Measurements from ENCODE around the gene ERGIC3. TPM values are rescaled to one million over a fixed set of nuclear protein-coding genes. Genes with fewer than 3 reads are reported as not detected.

ERGIC3 gene
- total RNA-seq, 4 donors from 2014 or later: 129 to 200 (median 163) TPM

DNA sequence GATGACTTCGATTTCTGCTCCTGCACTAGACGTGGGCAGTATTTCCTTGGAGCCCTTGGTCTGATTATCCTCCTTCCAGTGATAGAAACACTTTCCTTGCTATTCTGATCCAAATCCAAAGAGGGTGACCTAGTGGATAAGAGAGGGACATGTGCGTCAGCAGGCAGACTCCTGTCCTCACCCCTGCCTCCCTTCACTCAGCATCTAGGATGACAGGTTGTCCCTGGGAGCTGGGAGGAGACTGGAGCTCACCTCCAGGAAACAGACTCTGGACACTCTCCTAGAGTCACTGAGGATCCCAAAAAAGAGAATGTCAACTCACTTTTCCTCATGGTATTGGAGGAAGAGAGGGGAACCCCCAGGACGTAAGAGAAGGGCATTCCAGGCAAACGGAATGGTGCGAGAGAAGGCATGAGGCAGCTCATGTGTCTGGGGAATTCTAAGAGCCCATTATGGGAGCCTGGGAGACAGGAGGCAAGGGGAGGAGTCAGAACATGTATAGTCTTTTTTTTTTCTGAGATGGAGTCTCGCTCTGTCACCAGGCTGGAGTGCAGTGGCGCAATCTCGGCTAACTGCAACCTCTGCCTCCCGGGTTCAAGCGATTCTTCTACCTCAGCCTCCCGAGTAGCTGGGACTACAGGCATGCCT, 14.6 kb upstream of the ERGIC3 start:
- no peaks in the 10 kb centered on the region for H3K4me1 ChIP-seq
- no peak overlapping the region for H3K27ac ChIP-seq
- no peaks in the 10 kb centered on the region for H3K27me3 ChIP-seq
- ATAC-seq: no peak
- TF ChIP-seq, protein P1, sequence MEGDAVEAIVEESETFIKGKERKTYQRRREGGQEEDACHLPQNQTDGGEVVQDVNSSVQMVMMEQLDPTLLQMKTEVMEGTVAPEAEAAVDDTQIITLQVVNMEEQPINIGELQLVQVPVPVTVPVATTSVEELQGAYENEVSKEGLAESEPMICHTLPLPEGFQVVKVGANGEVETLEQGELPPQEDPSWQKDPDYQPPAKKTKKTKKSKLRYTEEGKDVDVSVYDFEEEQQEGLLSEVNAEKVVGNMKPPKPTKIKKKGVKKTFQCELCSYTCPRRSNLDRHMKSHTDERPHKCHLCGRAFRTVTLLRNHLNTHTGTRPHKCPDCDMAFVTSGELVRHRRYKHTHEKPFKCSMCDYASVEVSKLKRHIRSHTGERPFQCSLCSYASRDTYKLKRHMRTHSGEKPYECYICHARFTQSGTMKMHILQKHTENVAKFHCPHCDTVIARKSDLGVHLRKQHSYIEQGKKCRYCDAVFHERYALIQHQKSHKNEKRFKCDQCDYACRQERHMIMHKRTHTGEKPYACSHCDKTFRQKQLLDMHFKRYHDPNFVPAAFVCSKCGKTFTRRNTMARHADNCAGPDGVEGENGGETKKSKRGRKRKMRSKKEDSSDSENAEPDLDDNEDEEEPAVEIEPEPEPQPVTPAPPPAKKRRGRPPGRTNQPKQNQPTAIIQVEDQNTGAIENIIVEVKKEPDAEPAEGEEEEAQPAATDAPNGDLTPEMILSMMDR (IDR thresholded peaks at IDR 0.05): no peak
- TF ChIP-seq POLR2AphosphoS5 (IDR thresholded peaks at IDR 0.05) (no peak), EP300 (IDR thresholded peaks at IDR 0.05) (no peak), POLR2A (IDR thresholded peaks at IDR 0.05) (no peak)
- no peaks in the 10 kb centered on the region for H3K36me3 ChIP-seq
- H3K9me3 ChIP-seq: no peaks in the 10 kb centered on the region
- 56 to 84% methylated on average over 7 to 9 of the region's 12 CpGs for WGBS, 2 donors (ENCODE audit: low coverage in 1 of 2)
- H3K4me3 ChIP-seq: no peak overlapping the region

DNA sequence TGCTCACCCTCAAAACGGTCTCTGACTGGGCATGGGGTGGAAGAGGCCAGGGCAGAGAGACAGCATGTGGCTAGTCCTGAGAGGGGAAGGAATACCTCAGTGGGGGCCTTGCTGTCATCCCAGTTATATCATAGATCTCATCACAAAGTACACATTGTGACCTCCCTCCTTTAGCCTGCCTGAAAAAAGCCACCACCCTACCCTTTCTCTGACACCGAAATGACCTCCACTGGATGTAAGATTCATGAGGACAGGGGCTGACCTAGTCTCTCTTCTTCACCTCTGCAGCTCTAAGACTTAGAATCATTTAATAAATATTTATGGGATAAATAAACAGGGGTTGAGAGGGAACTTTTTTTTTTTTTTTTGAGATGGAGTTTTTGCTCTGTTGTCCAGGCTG, 12.3 kb upstream of the ERGIC3 start, which contains the start of gene C20orf173:
C20orf173 (minus strand) TSS at position 101 of the 400 bp plus-strand sequence. CDS start 279 bp downstream, outside the sequence.
- Histone ChIP-seq H3K27me3 (no peaks in the 10 kb centered on the region), H3K9me3 (no peaks in the 10 kb centered on the region), H3K36me3 (no peaks in the 10 kb centered on the region), H3K4me3 (no peak within 1 kb of the TSS), H3K4me1 (no peaks in the 10 kb centered on the region), H3K27ac (no peak within 1 kb of the TSS)
- TF ChIP-seq POLR2AphosphoS5 (IDR thresholded peaks at IDR 0.05) (no peak), EP300 (IDR thresholded peaks at IDR 0.05) (no peak), POLR2A (IDR thresholded peaks at IDR 0.05) (no peak)
- TF ChIP-seq, protein P1 (IDR thresholded peaks at IDR 0.05): no peak
- ATAC-seq: no peak
- WGBS, 2 donors (ENCODE audit: low coverage in 1 of 2): 78 to 85% methylated on average over 2 of the region's 2 CpGs

DNA sequence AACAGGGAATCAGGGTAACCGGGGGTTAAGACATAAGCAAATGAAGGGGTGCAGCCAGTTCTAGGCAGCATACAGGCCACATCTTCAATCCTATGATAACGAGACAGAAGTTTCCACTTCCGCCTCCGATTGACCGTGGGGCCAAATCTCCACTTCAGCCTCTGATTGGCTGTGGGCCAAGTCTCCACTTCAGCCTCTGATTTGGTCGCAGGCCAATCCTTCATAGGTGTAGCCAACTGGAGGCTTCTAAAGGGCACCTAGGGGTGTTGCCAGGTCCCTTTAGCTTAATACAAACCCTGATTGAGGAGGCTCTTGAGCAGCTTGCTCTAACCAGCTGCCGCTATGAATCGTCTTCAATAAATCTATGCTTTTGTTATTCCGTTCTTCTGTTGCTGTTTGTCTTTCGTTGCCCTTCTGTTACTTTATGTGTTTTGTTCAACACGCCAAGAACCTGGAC, 2.1 kb upstream of the ERGIC3 start:
- no peaks in the 10 kb centered on the region for H3K27me3 ChIP-seq
- H3K27ac ChIP-seq: no peak overlapping the region
- H3K4me3 ChIP-seq: no peak overlapping the region
- peaks cover 0 to 21% (median 8%) of the 10 kb centered on the region in 3 donors for H3K4me1 ChIP-seq
- H3K36me3 ChIP-seq: peaks cover 0 to 15% of the 10 kb centered on the region in 2 donors
- ATAC-seq: no peak
- 48 to 57% methylated on average over 11 of the region's 11 CpGs for WGBS, 2 donors (ENCODE audit: low coverage in 1 of 2)
- H3K9me3 ChIP-seq: no peaks in the 10 kb centered on the region
- TF ChIP-seq POLR2AphosphoS5 (IDR thresholded peaks at IDR 0.05) (no peak), EP300 (IDR thresholded peaks at IDR 0.05) (no peak), POLR2A (IDR thresholded peaks at IDR 0.05) (no peak)
- TF ChIP-seq, protein P1 (IDR thresholded peaks at IDR 0.05): no peak

DNA sequence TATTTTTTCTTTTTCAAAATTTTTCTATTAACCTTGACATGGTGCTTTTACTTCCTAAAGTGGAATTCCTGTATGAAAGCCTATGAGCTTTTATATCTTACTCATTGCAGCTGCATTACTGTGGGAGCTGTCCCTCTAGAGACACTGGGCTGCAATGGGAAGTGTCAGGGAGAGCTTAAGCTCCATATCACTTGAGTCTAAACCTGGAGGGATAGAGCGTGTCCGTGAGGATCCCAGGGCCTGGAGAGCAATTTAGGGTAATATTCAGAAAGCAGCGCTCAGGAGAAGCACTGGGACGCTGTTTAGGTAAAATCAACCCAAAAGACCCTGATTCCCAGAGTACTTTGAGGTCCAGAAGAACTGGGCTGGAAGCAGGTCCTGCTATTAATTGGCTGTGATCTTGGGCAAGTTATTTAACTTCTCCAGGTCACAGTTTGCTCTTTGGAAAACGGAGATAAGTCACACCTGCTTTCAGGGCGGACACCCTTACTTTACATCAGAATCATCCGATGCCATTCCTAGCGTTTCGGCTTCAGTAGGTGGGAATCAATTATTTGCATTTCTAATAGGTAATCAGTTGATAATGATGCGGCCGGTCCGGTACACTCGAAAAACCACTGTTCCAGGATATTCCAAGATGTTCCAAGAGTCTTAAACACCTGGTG, 628 bp upstream of the ERGIC3 start:
- Histone ChIP-seq H3K36me3 (peaks cover 0 to 30% of the 10 kb centered on the region in 2 donors), H3K27ac (peak overlapping the region in 2 of 4 donors; percentile 81 to 83), H3K27me3 (no peaks in the 10 kb centered on the region), H3K4me1 (peaks cover 0 to 21% (median 8%) of the 10 kb centered on the region in 3 donors), H3K9me3 (no peaks in the 10 kb centered on the region), H3K4me3 (peak overlapping the region; percentile 73 to 82)
- 20 to 43% methylated on average over 2 to 9 of the region's 13 CpGs for WGBS, 2 donors (ENCODE audit: low coverage in 1 of 2)
- no peak for ATAC-seq
- TF ChIP-seq, protein P1 (IDR thresholded peaks at IDR 0.05): no peak
- TF ChIP-seq POLR2AphosphoS5 (IDR thresholded peaks at IDR 0.05) (no peak), POLR2A (IDR thresholded peaks at IDR 0.05) (no peak), EP300 (IDR thresholded peaks at IDR 0.05) (no peak)

All from gastroesophageal sphincter (tissue), 4 donors.